GM19452 (cell line): ENCODE results near the gene PRR20G.
"Not testable (repeated sequence)": the region's sequence is repeated elsewhere in the genome, so short reads cannot be mapped to it uniquely, and the experiment has no call there.

Experiments used
- ATAC-seq: cut with Tn5 transposase; IDR thresholded peaks from one replicate; pipeline ENCODE4 v1.9.1; 2021; ENCODE audit not compliant: unreplicated experiment

The PRR20G gene

GRCh38 chr3:127287840-127288239 is at the start of gene PRR20G:
PRR20G (minus strand) TSS chr3:127288046; CDS start chr3:127287365, 681 bp downstream.
- no peak for ATAC-seq

GRCh38 chr3:127337001-127337400 is 49.2 kb upstream of the PRR20G start:
- ATAC-seq = no peak

DNA sequence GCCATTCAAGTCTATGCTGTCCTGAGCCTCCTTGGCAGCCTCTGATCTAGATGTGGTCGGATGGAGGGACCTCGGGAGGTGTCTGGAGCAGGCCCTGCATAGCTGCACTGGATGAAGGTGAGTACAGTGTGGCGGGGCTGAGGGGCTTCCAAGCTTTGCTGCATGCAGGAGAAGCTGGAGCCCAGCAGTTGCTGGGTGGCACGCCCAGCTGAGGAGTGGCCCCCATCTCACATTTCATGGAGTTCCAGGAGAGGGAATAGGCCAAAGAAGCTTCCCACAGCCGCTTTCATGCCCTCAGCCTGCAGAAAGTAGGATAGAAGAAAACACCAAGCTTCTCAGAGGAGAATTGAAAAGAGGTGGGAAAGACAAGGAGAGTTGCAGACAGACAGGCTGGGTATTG is 48.3 kb upstream of the PRR20G start:
- ATAC-seq = no peak

GRCh38 chr3:127330385-127330784 is 42.5 kb upstream of the PRR20G start:
- no peak for ATAC-seq

GRCh38 chr3:127329631-127330285 is 41.9 kb upstream of the PRR20G start:
- ATAC-seq = no peak

DNA sequence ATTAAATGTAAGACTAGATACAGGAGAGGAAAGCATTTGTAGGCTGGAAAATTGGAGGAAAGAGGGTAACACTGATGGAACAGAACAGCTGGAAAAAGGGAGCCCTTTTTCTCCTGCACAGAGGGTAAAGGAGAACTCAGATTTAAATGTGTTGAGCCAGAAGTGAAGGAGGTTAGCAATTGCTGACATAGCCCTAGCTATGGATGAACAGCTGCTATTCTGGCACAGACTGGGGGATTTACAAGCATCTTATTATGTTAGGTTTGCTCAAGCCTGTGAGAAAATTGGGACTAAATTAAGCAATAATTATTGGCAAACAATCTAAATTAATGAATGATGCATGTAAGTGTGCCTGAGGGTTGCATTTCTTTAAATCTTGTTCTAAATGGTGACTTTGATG is 40.6 kb upstream of the PRR20G start:
- no peak for ATAC-seq

DNA sequence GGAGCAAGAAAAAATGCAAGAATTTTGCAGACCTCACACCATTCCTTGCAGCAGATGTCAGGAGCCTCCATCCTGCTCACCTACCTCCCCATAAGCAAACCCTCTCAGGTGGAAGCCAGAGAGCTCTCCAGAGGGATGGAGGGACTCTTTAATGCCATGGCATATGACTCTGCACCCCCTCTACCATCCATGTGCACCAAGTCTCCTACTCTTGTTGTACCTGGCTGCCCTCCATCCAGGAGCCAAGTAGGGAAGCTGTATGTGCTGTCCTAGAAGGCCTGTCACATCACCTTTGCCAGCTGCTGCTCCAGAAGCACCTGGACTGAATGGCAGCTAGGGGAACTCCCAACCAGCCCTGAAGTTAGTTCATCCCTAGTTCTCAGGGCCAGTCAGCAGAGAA is 38.5 kb upstream of the PRR20G start:
- no peak for ATAC-seq

- ATAC-seq = no peak
These were observed 37.7 kb upstream of the PRR20G start for GRCh38 chr3:127325629-127325961.

DNA sequence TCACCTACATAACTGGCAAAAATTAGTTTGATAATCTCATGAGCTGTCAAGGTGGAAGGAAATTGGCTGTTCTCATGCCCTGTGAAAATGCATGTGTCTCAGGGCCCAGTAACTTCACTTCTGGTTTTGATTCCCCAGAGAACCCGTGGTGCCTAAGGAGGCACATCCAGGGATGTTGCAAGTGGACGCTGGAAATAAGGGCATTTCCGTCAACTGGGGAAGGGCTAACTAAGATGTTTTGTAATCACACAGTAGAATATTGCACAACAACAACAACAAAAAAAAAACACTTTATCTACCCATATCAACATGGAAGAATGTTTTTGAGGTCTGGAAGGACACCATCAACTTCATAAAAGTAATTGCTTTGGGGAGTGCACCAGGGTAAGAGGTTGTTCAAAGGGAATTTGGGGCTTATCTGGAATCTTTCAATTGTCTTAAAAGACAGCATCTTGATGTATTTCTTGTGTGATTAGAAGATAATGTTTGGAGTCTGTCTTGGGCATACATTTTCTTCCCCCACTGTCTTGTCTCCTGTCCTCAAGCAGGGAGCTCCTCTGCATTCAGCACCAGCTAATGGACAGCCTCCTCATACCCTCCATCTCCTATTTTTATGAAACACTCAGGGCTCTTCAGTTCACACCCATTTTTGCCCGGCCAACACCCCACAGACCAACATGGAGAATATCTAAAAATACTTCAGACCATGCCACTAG is 37.2 kb upstream of the PRR20G start:
- ATAC-seq = no peak

DNA sequence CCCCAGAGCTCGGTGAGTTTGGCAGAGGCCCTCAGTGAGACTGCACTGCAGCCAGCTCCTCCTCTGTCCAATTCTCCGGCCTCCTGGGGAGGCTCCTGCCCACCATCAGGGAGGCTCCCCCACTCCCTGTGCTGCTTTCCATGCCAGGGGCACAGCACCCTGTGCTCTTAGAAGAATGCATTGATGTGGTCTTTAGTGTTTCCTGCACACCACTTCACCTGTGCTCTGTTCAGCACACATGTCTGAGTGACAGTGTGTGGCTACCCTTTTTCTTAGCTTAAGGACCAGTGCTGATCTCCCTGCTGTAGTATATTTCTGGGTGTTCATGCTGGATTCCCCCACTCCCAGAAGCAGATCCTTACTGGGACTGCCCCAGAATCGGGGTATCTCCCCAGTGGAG is 36.2 kb upstream of the PRR20G start:
- no peak for ATAC-seq

GRCh38 chr3:127323581-127323980 is 35.7 kb upstream of the PRR20G start:
- ATAC-seq = no peak

DNA sequence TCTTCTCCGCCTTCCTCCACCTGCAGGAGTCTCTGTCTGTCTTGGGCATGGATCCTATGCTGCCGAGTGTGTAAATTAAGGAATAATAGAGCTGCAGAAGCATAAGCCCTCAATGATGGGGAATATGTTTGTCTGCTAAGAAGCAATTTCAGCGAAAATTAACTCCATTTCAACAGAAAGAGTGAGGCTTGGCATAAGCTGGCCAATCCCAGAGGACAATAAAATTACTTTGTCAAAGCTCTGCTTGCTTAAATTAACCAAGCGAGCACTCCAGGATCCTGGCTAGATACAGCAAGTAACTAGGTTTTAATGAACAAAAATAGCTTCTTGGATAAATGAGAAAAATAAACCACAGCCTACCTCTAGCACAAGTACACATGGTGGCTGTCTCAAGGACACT is 33.5 kb upstream of the PRR20G start:
- no peak for ATAC-seq

- ATAC-seq = no peak
These were observed 32.8 kb upstream of the PRR20G start for GRCh38 chr3:127320529-127321121.

GRCh38 chr3:127316685-127317084 is 28.8 kb upstream of the PRR20G start:
- ATAC-seq = no peak

DNA sequence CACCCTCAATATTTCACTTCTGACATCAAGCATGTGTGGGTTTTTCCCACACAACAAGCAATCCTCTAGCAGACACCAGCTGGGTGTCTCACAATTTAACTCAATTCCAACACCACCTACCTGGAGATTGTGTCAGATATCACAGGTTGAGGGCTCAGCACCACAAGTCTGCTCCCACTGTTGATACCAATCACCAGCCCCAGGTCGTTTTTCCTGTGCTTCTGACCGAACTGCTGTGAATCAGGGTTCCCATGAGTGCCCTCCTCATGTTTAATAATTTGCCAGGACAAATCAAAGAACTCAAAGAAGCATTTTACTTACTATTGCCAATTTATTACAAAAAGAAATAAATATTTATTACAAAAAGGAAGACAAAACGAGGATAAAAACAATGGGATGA is 25.0 kb upstream of the PRR20G start:
- no peak for ATAC-seq

DNA sequence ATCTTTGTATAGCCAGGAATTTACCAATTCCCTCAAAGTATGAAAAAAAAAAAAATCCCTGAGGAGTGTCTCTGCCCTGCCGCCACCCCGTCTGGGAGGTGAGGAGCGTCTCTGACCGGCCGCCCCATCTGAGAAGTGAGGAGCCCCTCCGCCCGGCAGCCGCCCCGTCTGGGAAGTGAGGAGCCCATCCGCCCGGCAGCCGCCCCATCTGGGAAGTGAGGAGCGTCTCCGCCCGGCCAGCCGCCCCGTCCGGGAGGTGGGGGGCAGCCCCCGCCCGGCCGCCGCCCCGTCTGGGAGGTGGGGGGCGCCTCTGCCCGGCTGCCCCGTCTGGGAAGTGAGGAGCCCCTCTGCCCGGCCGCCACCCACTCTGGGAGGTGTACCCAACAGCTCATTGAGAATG is 21.0 kb upstream of the PRR20G start:
- ATAC-seq = not testable (repeated sequence)

DNA sequence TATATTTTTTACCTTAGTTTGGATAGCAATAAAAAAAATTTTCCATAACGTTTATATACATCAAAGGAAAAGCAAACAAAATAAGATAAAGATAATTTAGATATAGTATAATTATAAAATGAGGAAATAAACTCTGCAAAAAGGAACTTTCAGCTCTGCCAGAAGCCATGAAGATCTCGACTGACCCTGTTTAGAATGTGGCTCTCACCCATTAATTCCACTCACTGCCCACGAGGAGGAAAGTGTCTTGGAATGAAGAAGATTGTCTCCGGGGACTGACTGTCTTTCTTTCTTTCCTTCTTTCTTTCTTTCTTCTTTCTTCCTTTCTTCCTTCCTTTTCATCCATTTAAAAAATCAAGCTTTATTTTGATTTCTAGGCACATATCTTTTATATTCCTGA is 20.1 kb upstream of the PRR20G start:
- no peak for ATAC-seq

DNA sequence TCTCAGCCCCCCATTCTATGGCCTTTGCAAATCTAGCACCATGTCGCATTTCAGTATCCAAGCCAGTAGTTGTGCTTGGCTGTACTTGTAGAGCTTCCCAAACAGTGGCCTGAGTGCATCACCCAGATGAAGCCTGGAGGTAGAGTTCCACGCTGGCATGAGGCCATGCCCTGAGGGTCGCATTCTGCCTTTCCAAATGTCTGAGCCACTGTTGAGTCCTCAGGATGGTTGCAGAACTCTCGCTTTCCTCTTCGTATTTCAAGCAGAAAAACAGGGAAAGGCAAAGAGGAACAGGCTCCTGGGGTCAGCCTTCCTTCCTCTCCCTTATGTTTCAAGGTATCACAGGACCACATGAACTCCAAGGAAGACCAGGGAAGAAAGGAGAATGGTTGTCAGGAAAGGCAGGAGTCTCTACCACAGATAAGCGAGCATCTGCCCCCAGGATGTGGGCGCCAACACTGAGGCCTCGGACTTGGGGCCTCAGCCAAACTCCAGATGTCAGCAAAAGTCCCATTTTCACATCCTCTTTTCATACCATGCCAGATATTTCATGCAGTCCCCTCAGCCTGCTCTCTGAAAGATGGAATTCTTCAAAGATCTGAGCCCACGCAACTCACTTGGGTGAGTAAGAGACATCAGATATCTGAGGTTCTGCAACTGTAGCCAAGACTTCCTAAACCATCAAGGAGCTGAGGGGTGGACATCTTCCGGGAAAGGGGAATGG is 19.4 kb upstream of the PRR20G start:
- ATAC-seq = no peak

DNA sequence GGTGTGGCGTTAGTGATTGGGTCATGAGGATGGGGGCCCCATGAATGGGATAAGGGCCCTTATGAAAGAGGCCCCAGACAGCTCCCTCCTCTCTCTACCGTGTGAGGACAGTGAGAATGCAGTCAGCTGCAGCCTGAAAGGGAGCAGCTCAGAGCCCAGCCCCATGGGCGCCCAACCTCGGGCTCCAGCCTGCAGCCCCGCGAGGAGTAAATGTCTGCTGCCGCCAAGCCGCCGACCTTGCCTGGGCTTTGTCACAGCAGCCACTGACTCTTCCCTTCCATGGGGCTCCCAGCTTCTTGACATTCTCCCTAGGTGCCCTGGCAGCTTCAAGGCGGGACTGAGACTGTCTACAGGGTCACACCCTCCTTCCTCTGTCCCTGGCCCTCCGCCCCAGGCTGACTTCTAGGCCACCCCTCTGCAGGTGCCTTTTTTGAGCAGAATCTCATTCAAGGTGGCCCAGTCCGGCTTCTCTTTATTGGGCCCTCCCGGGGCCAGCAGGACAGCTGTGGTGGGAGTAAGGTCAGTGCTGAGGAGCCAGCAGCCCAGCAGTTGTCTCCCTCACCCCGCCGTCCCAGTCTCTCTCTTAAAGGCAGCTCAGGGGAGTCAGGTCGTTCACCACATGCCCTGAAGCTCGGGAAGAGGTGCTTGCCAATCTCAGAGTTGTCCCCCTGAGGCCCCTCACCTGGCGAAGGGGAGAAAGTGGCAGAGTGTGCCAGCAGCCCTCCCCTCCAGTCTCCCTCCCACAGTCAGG is 18.7 kb upstream of the PRR20G start:
- no peak for ATAC-seq

GRCh38 chr3:127305499-127306060 is 17.7 kb upstream of the PRR20G start:
- ATAC-seq = no peak
